IPS DF 6.9 (cell line): Measurements from ENCODE around the gene MSANTD2.

ENCODE experiments used
- DNase-seq: peaks from one replicate; pipeline ENCODE4 v3.0.0-alpha.2; 2013; ENCODE audit warnings: low read depth, low spot score
- H3K27ac ChIP-seq: one replicate; pipeline ENCODE4 v1.5.1; 2013; ENCODE audit warnings: low read length, control low read depth
- H3K27me3 ChIP-seq: 2 replicates; pipeline ENCODE4 v1.6.1; 2013; ENCODE audit warnings: mild to moderate bottlenecking, low read length; ENCODE audit not compliant: control insufficient read depth, insufficient read depth
- H3K36me3 ChIP-seq: 2 replicates; pipeline ENCODE4 v1.6.1; 2013; ENCODE audit warnings: low read length; ENCODE audit not compliant: control insufficient read depth, insufficient read depth
- H3K4me1 ChIP-seq: 2 replicates; pipeline ENCODE4 v1.6.1; 2013; ENCODE audit warnings: low read length; ENCODE audit not compliant: control insufficient read depth, insufficient read depth
- H3K4me3 ChIP-seq: 2 replicates; pipeline ENCODE4 v1.5.1; 2013; ENCODE audit warnings: mild to moderate bottlenecking, low read length
- H3K9me3 ChIP-seq: 2 replicates; pipeline ENCODE4 v1.6.1; 2013; ENCODE audit warnings: low read length, inconsistent platforms; ENCODE audit not compliant: control insufficient read depth, insufficient read depth
- WGBS: extraction: QIAGEN DNeasy Blood & Tissue Kit; methylation state at CpG from one replicate; pipeline ENCODE4 v1.1.7; 2013; ENCODE audit warnings: mixed read lengths, missing lambda C conversion rate; ENCODE audit not compliant: insufficient read length, insufficient coverage; 5-methylcytosine and 5-hydroxymethylcytosine counted together

The MSANTD2 gene

GRCh38 chr11:124745835-124746620 lies 54.2 kb downstream of the MSANTD2 start:
- no peaks in the 10 kb centered on the region for H3K36me3 ChIP-seq
- no peak for DNase-seq
- H3K9me3 ChIP-seq: no peaks in the 10 kb centered on the region
- WGBS: no CpG with 5 or more reads among the region's 41 CpGs
- no peak overlapping the region for H3K27ac ChIP-seq
- peaks cover 93% of the 10 kb centered on the region for H3K27me3 ChIP-seq
- H3K4me3 ChIP-seq: peak overlapping the region; percentile 70; the same call in 1 of the 2 replicates
- H3K4me1 ChIP-seq: peaks cover 8% of the 10 kb centered on the region

GRCh38 chr11:124745270-124745834 lies 54.9 kb downstream of the MSANTD2 start:
- Histone ChIP-seq H3K36me3 (no peaks in the 10 kb centered on the region), H3K27ac (no peak overlapping the region), H3K4me1 (peaks cover 8% of the 10 kb centered on the region), H3K9me3 (no peaks in the 10 kb centered on the region), H3K4me3 (peak overlapping the region; percentile 1; the same call in 1 of the 2 replicates), H3K27me3 (peaks cover 93% of the 10 kb centered on the region)
- DNase-seq: no peak
- WGBS: no CpG with 5 or more reads among the region's 44 CpGs

GRCh38 chr11:124743050-124743449 lies 57.2 kb downstream of the MSANTD2 start:
- Histone ChIP-seq H3K9me3 (no peaks in the 10 kb centered on the region), H3K36me3 (no peaks in the 10 kb centered on the region), H3K27ac (no peak overlapping the region), H3K27me3 (peaks cover 88% of the 10 kb centered on the region), H3K4me3 (no peak overlapping the region), H3K4me1 (peaks cover 8% of the 10 kb centered on the region)
- WGBS: no CpG with 5 or more reads among the region's 6 CpGs
- no peak for DNase-seq

- WGBS: no CpG with 5 or more reads among the region's 2 CpGs
- no peak for DNase-seq
- Histone ChIP-seq H3K4me1 (peaks cover 6% of the 10 kb centered on the region), H3K36me3 (no peaks in the 10 kb centered on the region), H3K27me3 (peaks cover 88% of the 10 kb centered on the region), H3K9me3 (no peaks in the 10 kb centered on the region), H3K4me3 (no peak overlapping the region), H3K27ac (no peak overlapping the region)
Measured at GRCh38 chr11:124742555-124742954, 57.7 kb downstream of the MSANTD2 start.

GRCh38 chr11:124740277-124740882 lies 59.8 kb downstream of the MSANTD2 start:
- Histone ChIP-seq H3K9me3 (no peaks in the 10 kb centered on the region), H3K36me3 (no peaks in the 10 kb centered on the region), H3K4me3 (peak overlapping the region; percentile 21; the same call in 1 of the 2 replicates), H3K4me1 (peaks cover 3% of the 10 kb centered on the region; the same call in 1 of the 2 replicates), H3K27me3 (peaks cover 82% of the 10 kb centered on the region), H3K27ac (no peak overlapping the region)
- DNase-seq: no peak
- WGBS: no CpG with 5 or more reads among the region's 37 CpGs

- no CpG with 5 or more reads among the region's 59 CpGs for WGBS
- Histone ChIP-seq H3K4me3 (peak within 1 kb of the TSS; percentile 49; the same call in 1 of the 2 replicates), H3K27me3 (peaks cover 76% of the 10 kb centered on the region), H3K4me1 (no peaks in the 10 kb centered on the region), H3K36me3 (no peaks in the 10 kb centered on the region), H3K27ac (no peak within 1 kb of the TSS), H3K9me3 (no peaks in the 10 kb centered on the region)
- DNase-seq: peak; percentile 74
Measured at GRCh38 chr11:124739479-124740276, 60.5 kb downstream of the MSANTD2 start, which contains the start of gene NRGN. Gene NRGN (plus strand): TSS chr11:124739942. CDS start chr11:124740085, 143 bp downstream.

GRCh38 chr11:124738713-124739478 lies 61.3 kb downstream of the MSANTD2 start:
- H3K27me3 ChIP-seq: peaks cover 68% of the 10 kb centered on the region
- peak overlapping the region; percentile 49; the same call in 1 of the 2 replicates for H3K4me3 ChIP-seq
- H3K36me3 ChIP-seq: no peaks in the 10 kb centered on the region
- no peak overlapping the region for H3K27ac ChIP-seq
- H3K9me3 ChIP-seq: no peaks in the 10 kb centered on the region
- H3K4me1 ChIP-seq: no peaks in the 10 kb centered on the region
- no peak for DNase-seq
- WGBS: no CpG with 5 or more reads among the region's 21 CpGs

GRCh38 chr11:124737638-124738305 lies 62.4 kb downstream of the MSANTD2 start:
- Histone ChIP-seq H3K36me3 (no peaks in the 10 kb centered on the region), H3K9me3 (no peaks in the 10 kb centered on the region), H3K4me1 (no peaks in the 10 kb centered on the region), H3K27ac (no peak overlapping the region), H3K27me3 (peaks cover 57% of the 10 kb centered on the region), H3K4me3 (no peak overlapping the region)
- no CpG with 5 or more reads among the region's 7 CpGs for WGBS
- DNase-seq: no peak

GRCh38 chr11:124736736-124737135 lies 63.5 kb downstream of the MSANTD2 start:
- no peaks in the 10 kb centered on the region for H3K36me3 ChIP-seq
- no peaks in the 10 kb centered on the region for H3K4me1 ChIP-seq
- no peak for DNase-seq
- no peak overlapping the region for H3K27ac ChIP-seq
- no CpG with 5 or more reads among the region's 3 CpGs for WGBS
- H3K9me3 ChIP-seq: no peaks in the 10 kb centered on the region
- no peak overlapping the region for H3K4me3 ChIP-seq
- peaks cover 47% of the 10 kb centered on the region for H3K27me3 ChIP-seq
